Measurements from ENCODE around the gene DCHS1.
A peak's percentile ranks its signal among the peaks of the same experiment; 100 is the strongest.

DCHS1 gene

DNA sequence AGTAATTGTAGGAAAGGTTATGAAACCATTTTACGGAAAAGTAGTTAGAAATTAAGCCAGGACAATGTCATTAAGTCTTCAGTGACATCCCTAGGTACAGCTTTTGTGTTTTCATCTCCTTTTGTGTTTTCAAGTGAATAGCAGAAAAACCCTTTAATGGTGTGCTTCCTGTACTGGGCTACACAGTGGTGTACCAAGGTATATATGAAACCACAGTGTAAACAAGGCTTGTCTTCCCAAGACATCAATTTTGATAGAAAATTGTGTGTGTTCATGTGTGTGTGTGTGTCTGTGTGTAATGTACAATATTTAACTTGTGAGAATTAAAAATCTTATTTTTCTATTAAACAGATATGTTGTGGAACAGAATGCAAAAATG lies 18.6 kb upstream of the DCHS1 start:
- no peak for DNase-seq (ENCODE audit: extremely low read depth in 1 of 2, low read depth in 1 of 2)

GRCh38 chr11:6673523-6674218 lies 18.1 kb upstream of the DCHS1 start:
- no peak for DNase-seq (ENCODE audit: extremely low read depth in 1 of 2, low read depth in 1 of 2)

- DNase-seq (ENCODE audit: extremely low read depth in 1 of 2, low read depth in 1 of 2), result no peak
Measured at GRCh38 chr11:6671991-6672390, 16.4 kb upstream of the DCHS1 start.

- DNase-seq (ENCODE audit: extremely low read depth in 1 of 2, low read depth in 1 of 2), result no peak
Measured at GRCh38 chr11:6670202-6670830, 14.7 kb upstream of the DCHS1 start.

DNA sequence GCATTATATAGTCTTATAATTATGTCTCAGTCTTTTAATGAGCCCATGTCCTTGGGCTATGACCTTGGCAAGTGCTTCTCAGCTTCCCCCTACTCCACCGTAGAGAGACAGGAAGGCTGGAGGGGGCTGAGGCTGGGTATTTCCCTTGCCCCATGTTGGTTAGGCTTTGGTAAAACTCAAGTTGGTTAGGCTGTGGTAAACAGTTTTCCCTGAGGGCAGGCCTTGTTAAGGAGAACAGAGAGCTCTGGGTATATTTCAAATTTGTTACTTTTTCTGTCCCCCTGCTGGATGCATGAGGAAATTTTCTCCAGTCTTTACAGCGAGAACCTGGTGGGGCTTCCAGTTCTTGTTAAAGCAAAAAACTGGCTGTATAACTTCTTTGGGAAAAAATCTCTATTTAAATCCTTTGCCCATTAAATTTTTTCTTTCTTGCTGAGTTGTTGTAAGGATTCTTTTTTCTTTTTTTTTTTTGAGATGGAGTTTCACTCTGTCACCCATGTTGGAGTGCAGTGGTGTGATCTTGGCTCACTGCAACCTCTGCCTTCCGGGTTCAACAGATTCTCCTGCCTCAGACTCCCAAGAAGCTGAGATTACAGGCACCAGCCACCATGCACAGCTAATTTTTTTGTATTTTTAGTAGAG lies 12.2 kb upstream of the DCHS1 start:
- no peak for DNase-seq (ENCODE audit: extremely low read depth in 1 of 2, low read depth in 1 of 2)

DNA sequence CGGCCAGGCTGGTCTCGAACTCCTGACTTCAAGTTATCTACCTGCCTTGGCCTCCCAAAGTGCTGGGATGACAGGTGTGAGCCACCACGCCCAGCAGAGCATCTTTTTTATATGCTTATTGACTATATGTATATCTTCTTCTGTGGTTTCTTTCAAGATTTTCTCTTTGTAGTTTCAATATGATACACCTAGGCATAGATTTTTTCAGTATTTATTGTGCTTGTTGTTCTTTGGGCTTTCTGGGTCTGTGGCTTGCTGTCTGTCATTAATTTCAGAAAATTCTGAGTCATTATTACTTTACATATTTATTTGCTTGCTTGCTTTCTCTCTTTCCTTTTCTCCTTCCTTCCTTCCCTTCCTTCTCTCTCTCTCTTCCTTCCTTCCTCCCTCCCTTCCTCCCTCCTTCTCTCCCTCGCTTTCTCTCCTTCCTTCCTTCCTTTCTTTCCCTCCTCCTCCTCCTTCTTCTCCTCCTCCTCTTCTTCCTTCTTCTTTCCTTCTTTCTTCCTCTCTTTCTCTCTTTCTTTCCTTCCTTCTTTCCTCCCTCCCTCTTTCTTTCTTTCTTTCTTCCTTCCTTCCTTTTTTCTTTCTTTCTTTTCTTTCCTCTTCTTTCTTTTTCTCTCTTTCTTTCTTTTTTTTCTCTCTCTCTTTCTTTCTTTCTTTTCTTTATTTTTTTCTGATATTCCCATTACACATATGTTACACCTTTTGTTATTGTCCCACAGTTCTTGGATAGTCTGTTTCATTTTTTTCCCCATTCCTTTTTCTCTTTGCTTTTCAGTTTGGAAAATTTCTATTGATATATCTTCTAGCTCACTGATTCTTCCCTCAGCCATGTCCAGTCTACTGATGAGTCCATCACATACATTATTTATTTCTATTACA lies 10.9 kb upstream of the DCHS1 start:
- DNase-seq (ENCODE audit: extremely low read depth in 1 of 2, low read depth in 1 of 2), result no peak

- DNase-seq (ENCODE audit: extremely low read depth in 1 of 2, low read depth in 1 of 2), result no peak
Measured at GRCh38 chr11:6664551-6664950, 8.9 kb upstream of the DCHS1 start.

DNA sequence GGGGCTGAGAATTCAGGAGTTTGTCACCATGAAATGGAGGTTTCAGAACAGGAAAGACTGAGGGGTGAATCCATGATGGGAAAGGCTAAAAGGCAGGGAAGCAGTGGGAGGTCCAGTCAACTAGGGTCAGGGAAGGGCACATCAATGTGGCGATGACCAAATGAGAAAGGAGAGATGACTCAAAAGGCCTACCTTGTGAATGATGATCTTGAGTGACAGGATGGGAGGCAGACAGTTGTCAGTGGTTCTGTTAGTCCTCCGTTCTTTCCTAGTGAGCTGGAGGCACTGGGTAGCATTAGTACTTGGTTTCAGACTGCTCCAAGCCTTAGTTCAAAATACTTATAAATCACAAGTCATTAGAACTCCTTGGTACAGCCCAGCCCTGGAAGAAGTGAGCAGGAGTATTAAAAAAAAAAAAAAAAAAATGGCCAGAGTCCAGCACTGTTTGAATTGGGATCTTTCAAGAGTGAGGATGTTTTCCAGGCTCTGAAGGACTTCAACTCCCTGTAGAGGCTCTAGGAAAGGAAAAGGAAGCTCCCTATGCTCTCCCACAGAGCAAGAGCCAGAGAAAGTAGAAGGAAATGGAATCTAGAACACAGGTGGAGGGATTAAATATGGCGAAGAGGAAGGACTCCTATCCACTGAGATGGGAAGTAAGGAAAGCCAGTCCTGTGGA lies 8.3 kb upstream of the DCHS1 start:
- DNase-seq (ENCODE audit: extremely low read depth in 1 of 2, low read depth in 1 of 2), result no peak

DNA sequence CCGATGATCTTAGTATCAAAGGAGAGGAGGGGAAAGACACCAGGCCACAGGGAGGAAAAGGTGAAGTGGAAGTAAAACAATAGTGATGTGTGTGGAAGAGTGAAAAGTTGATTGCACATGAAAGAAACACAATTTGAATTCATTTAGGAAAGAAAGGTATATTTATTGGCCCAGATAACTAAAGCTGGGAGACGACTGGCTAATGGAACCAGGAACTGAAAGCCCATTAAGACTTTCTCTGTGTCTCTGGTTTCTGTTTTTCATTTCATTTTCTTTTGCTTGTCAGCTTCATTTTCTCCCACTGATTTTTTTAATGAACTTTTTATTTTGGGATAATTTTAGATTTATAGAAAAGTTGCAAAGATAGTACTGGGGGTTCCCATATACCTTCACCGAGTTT lies 5.1 kb upstream of the DCHS1 start:
- no peak for DNase-seq (ENCODE audit: extremely low read depth in 1 of 2, low read depth in 1 of 2)

DNA sequence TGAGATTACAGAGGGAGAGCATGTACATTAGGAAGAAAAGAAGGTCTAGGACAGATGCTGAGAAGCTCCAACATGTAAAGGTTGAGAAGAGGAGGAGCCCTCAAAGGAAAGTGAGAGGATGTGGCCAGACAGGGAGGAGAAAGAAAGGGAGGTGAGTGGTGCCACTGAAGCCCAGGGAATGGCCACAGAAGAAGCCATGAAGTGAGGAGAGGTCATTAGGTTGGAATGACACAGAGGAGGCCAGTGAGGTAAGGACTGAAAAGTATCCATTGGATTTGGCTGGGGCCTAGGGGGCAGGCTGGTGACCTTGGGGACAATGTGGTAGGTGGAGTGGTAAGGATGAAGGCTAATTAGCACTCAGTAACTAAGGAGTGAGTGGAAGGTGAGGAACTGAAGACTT lies 3.0 kb upstream of the DCHS1 start:
- no peak for DNase-seq (ENCODE audit: extremely low read depth in 1 of 2, low read depth in 1 of 2)

GRCh38 chr11:6657346-6657745 lies 1.7 kb upstream of the DCHS1 start:
- no peak for DNase-seq (ENCODE audit: extremely low read depth in 1 of 2, low read depth in 1 of 2)

DNA sequence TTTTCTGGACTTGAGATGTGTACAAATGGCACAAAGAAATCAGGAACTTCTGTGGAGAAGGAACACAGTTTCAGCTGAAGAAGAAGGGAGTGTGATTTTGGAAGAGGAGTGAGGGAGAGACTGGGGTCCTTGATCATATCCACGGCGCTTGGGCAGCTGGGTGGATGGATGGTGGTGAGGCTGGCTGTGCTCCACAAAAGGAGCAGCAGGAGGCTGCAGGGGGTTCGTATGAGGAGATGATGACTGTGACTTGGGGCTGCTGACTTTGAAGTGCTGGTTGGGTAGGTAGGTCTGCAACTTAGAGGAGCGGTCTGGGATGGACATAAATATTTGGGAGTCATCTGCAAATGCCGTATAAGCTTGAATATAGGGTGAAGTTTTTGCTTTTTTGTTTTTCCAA lies 1.3 kb upstream of the DCHS1 start:
- no peak for DNase-seq (ENCODE audit: extremely low read depth in 1 of 2, low read depth in 1 of 2)

DNA sequence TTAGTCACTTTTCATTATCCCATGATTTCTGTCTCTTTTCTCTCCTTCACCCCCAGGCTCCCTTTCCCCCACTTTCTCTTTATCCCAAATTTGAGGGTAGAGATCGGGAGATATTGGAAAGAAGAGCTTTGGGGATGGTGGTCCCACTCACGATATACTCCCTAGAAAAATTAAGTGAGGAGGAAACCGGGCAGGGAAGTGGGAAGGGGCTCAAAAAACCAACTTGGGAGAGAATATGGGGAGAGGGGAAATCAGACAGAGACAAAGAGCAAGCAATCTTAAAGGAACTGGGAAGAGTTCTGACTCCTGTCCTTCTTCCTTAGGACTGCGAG lies 941 bp upstream of the DCHS1 start:
- DNase-seq (ENCODE audit: extremely low read depth in 1 of 2, low read depth in 1 of 2), result no peak

- DNase-seq (ENCODE audit: extremely low read depth in 1 of 2, low read depth in 1 of 2), result no peak
Measured at GRCh38 chr11:6655020-6655789, 404 bp downstream of the DCHS1 start.

- DNase-seq (ENCODE audit: extremely low read depth in 1 of 2, low read depth in 1 of 2), result no peak
Measured at GRCh38 chr11:6654281-6655019, 1.2 kb downstream of the DCHS1 start.

DNA sequence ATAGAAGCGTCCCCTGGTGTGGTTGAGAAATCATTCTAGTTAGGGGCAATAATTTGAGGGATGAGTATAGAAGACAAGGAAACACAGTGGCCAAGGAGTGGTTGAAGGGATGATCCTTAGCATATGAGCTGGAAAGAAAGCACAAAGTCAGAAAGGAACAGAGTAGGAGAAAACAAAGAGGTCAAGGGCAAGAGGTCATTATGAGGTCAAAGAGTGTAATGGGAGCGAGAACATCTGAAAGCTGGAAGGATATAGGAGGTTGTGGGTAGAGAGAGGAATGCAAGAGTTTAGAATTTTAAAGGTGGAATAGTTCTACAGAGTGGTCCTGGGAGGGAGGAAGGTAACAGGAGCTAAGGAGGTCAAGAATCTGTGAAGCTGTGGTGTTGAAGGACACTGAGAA lies 2.0 kb downstream of the DCHS1 start:
- no peak for DNase-seq (ENCODE audit: extremely low read depth in 1 of 2, low read depth in 1 of 2)

GRCh38 chr11:6653097-6653496 lies 2.5 kb downstream of the DCHS1 start:
- no peak for DNase-seq (ENCODE audit: extremely low read depth in 1 of 2, low read depth in 1 of 2)

DNA sequence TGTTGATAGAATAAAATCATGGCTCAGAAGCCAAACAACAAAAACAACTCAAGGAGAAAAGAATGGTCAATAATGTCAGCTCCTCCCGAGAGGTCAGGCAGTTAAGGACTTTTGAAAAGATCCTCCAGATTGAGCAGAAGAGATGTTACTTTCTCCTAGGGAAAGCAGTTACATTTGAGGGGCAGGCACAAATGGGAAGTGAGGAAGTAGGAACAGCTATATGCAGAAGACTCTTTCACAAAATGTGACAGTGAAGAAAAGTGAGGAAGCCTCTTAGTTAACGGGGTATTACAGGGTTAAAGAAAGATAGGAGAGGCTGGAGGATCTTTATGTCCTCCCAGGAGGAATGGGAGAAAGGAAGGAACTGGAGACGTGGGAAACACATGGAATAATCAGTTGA lies 3.4 kb downstream of the DCHS1 start:
- no peak for DNase-seq (ENCODE audit: extremely low read depth in 1 of 2, low read depth in 1 of 2)

- DNase-seq (ENCODE audit: extremely low read depth in 1 of 2, low read depth in 1 of 2), result peak in 1 of 2 donors; percentile 64
Measured at GRCh38 chr11:6650980-6651379, 4.6 kb downstream of the DCHS1 start.

DNA sequence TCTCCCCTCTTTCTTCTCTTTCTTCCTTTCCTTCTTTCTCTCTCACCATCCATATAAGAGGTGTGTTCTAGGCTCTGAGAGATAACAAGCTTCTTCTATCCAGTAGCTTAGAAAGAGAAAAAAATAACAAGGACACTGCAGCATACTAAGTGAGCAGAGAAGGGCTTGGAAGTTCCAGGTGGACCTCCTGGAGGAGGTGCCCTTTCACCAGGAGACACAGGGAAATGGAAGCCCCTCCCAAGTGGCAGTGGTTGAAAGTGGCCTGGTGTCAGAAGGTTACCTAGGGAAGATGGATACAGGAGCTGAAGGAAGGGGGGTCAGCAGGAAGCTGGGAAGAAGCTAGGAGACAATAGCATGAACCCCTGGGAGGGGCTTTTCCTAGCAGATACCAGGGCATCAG lies 5.5 kb downstream of the DCHS1 start:
- DNase-seq (ENCODE audit: extremely low read depth in 1 of 2, low read depth in 1 of 2), result no peak

Measured in stimulated activated CD8-positive, alpha-beta memory T cell treated with anti-CD3 and anti-CD28 coated beads, Interleukin-7, amount 100 ng/mL, for 48 hours (primary cell).